Smooth muscle cell (in vitro differentiated cells): Measurements from ENCODE around the gene WAS. TPM values are rescaled to one million over a fixed set of nuclear protein-coding genes. Genes with fewer than 3 reads are reported as not detected.

Experiments
- polyA plus RNA-seq: library from polyadenylated mRNA; unstranded; fragments of >200 nt; fragmentation: Nextera tagmentation; extraction: Ambion mirVana; gene quantifications from 2 replicates; pipeline ENCODE4 v1.2.1, GENCODE V29; 2016
- small RNA-seq: library from RNA; depleted of rRNA; stranded (forward); fragments of <200 nt; gene quantifications from one replicate; pipeline ENCODE3, GENCODE V24; 2014
- total RNA-seq: library from RNA; depleted of rRNA; stranded (reverse); fragments of >200 nt; gene quantifications from 2 replicates; pipeline ENCODE4 v1.2.3, GENCODE V29; 2014

The WAS gene
- total and polyA plus RNA-seq, 2 experiments from 2014 or later, result 0.24 to 0.54 TPM

Small RNA genes within 50 kb of the gene (small RNA-seq; reads per million reads assigned to genes)
- not detected for gene RNU6-1056P

Other genes starting within 250 kb of the WAS start
- gene SLC38A5, start 213.5 kb upstream of the WAS start, total RNA-seq, result 69.4 and 79.0 TPM in 2 replicates
- 68.7 and 88.7 TPM in 2 replicates for gene SLC38A5, start 213.5 kb upstream of the WAS start, polyA plus RNA-seq
- 60.6 and 78.9 TPM in 2 replicates for gene FTSJ1, start 207.6 kb upstream of the WAS start, total RNA-seq
- gene FTSJ1, start 207.6 kb upstream of the WAS start, polyA plus RNA-seq, result 80.8 and 82.4 TPM in 2 replicates
- 25.1 and 25.5 TPM in 2 replicates for gene PORCN, start 174.8 kb upstream of the WAS start, total RNA-seq
- gene PORCN, start 174.8 kb upstream of the WAS start, polyA plus RNA-seq, result 14.8 and 23.2 TPM in 2 replicates
- 49.1 and 63.0 TPM in 2 replicates for gene EBP, start 162.0 kb upstream of the WAS start, total RNA-seq
- 85.5 and 99.8 TPM in 2 replicates for gene EBP, start 162.0 kb upstream of the WAS start, polyA plus RNA-seq
- 3.8 and 4.5 TPM in 2 replicates for gene TBC1D25, start 144.1 kb upstream of the WAS start, total RNA-seq
- gene TBC1D25, start 144.1 kb upstream of the WAS start, polyA plus RNA-seq, result 9.7 and 9.8 TPM in 2 replicates
- 110 and 156 TPM in 2 replicates for gene RBM3, start 109.3 kb upstream of the WAS start, total RNA-seq
- 111 and 116 TPM in 2 replicates for gene RBM3, start 109.3 kb upstream of the WAS start, polyA plus RNA-seq
- 46.9 and 55.3 TPM in 2 replicates for gene WDR13, start 86.3 kb upstream of the WAS start, total RNA-seq
- 113 and 133 TPM in 2 replicates for gene WDR13, start 86.3 kb upstream of the WAS start, polyA plus RNA-seq
- 2.6 and 2.7 TPM in 2 replicates for gene SUV39H1, start 12.9 kb downstream of the WAS start, total RNA-seq
- gene SUV39H1, start 12.9 kb downstream of the WAS start, polyA plus RNA-seq, result 5.6 and 7.7 TPM in 2 replicates
- gene GLOD5, start 77.9 kb downstream of the WAS start, total RNA-seq, result not detected in 2 replicates
- not detected in 2 replicates for gene GLOD5, start 77.9 kb downstream of the WAS start, polyA plus RNA-seq
- not detected in 2 replicates for gene GATA1, start 102.8 kb downstream of the WAS start, total RNA-seq
- gene GATA1, start 102.8 kb downstream of the WAS start, polyA plus RNA-seq, result not detected in 2 replicates
- gene HDAC6, start 118.3 kb downstream of the WAS start, total RNA-seq, result 46.0 and 76.1 TPM in 2 replicates
- gene HDAC6, start 118.3 kb downstream of the WAS start, polyA plus RNA-seq, result 68.9 and 71.3 TPM in 2 replicates
- not detected in 2 replicates for gene ERAS, start 142.7 kb downstream of the WAS start, total RNA-seq
- not detected in 2 replicates for gene ERAS, start 142.7 kb downstream of the WAS start, polyA plus RNA-seq
- 7.8 and 11.6 TPM in 2 replicates for gene PCSK1N, start 151.8 kb downstream of the WAS start, total RNA-seq
- gene PCSK1N, start 151.8 kb downstream of the WAS start, polyA plus RNA-seq, result 14.4 and 51.9 TPM in 2 replicates
- gene TIMM17B, start 214.0 kb downstream of the WAS start, total RNA-seq, result 68.6 and 78.8 TPM in 2 replicates
- gene TIMM17B, start 214.0 kb downstream of the WAS start, polyA plus RNA-seq, result 134 and 141 TPM in 2 replicates
- gene PQBP1, start 214.1 kb downstream of the WAS start, total RNA-seq, result 17.0 and 20.6 TPM in 2 replicates
- gene PQBP1, start 214.1 kb downstream of the WAS start, polyA plus RNA-seq, result 46.7 and 48.2 TPM in 2 replicates
- 72.0 and 73.3 TPM in 2 replicates for gene SLC35A2, start 227.8 kb downstream of the WAS start, total RNA-seq
- gene SLC35A2, start 227.8 kb downstream of the WAS start, polyA plus RNA-seq, result 98.2 and 99.9 TPM in 2 replicates
- gene PIM2, start 235.2 kb downstream of the WAS start, total RNA-seq, result 7.6 and 9.4 TPM in 2 replicates
- 7.4 and 8.7 TPM in 2 replicates for gene PIM2, start 235.2 kb downstream of the WAS start, polyA plus RNA-seq